ENCODE measurements around the gene PDE11A. TPM values are rescaled to one million over a fixed set of nuclear protein-coding genes. Genes with fewer than 3 reads are reported as not detected.

Gene PDE11A
- total and polyA plus RNA-seq, 2 experiments from 2014 or later: 0.08 to 0.73 TPM

DNA sequence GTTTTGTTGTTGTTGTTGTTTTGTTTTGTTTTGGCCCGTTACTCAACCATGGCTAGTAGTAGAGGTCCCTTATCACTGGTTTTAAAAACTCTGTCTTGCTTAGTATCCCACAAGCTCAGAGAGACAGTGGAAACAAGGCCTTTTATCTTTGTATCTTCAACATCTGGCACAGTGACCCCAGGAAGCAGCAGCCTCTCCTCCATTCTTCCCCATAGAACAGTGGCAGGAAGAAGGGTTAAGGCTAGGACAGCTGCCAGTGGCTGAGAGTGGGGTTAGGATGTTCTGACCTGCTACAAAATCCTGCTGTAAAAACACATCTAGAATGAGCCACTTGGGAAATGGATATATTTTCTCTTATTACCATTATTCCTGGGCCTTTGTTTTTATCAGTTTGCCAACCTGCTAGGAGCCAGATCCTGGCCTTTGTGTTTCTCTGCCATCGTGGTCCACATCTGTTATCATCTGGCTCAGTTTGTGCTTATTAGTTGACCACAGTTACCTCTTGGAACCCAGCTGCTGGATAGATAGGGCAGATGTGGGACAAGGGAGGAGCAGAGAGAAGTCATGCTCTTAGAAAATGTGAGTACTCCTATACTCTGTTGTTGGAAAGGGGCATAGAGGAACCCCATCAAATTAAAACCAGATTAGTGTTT, 433.2 kb downstream of the PDE11A start:
- Mint-ChIP-seq H3K4me1 (no peaks in the 10 kb centered on the region; the same call in 2 of the 3 replicates), H3K4me3 (no peak overlapping the region), H3K27me3 (ENCODE audit: insufficient read depth, low read depth, poor library complexity) (peaks cover 2% of the 10 kb centered on the region), H3K9me3 (peaks cover 14% of the 10 kb centered on the region), H3K27ac (no peak overlapping the region), H3K36me3 (ENCODE audit: low read depth) (no peaks in the 10 kb centered on the region; the same call in 2 of the 3 replicates)
- no peaks in the 10 kb centered on the region for H3F3A ChIP-seq (replicated peaks; ENCODE audit: low read depth)
- H3K4me2 ChIP-seq: no peak overlapping the region
- ATAC-seq (no peak), DNase-seq (ENCODE audit: low spot score) (no peak)
- H3K36me3 ChIP-seq (ENCODE audit: insufficient read depth): no peaks in the 10 kb centered on the region
- H3K4me1 ChIP-seq (ENCODE audit: insufficient read depth): no peaks in the 10 kb centered on the region; the same call in 1 of the 2 replicates
- H2AFZ ChIP-seq: no peak overlapping the region
- no peaks in the 10 kb centered on the region for H3K79me2 ChIP-seq (replicated peaks; ENCODE audit: insufficient read depth)
- no peak overlapping the region for H3K4me3 ChIP-seq
- H3K9me2 ChIP-seq (ENCODE audit: insufficient read depth): 0 out of 2 replicates have a peak, but pooled peaks cover 4% of the 10 kb centered on the region
- no peaks in the 10 kb centered on the region for H4K20me1 ChIP-seq (replicated peaks; ENCODE audit: insufficient read depth)
- no peaks in the 10 kb centered on the region for H3K27me3 ChIP-seq (ENCODE audit: insufficient read depth)
- TF ChIP-seq CTCF (conservative IDR thresholded peaks at IDR 0.05; ENCODE audit: low read depth in 2 of 2): no peak
- TF ChIP-seq NANOG (IDR thresholded peaks at IDR 0.05; ENCODE audit: borderline replicate concordance): no peak
- no peak for TF ChIP-seq EZH2 (IDR thresholded peaks at IDR 0.05; ENCODE audit: low read depth, unreplicated experiment)
- no peak for TF ChIP-seq STAT1 (IDR thresholded peaks at IDR 0.05; ENCODE audit: unreplicated experiment)
- TF ChIP-seq EZH2phosphoT487 (IDR thresholded peaks at IDR 0.05; ENCODE audit: unreplicated experiment): no peak
- TF ChIP-seq JUNB (IDR thresholded peaks at IDR 0.05; ENCODE audit: unreplicated experiment): no peak
- TF ChIP-seq CREB1 (CRISPR knock-in tag; IDR thresholded peaks at IDR 0.05; ENCODE audit: low read depth): no peak
- no peak for TF ChIP-seq ZNF331 (CRISPR knock-in tag; IDR thresholded peaks at IDR 0.05; ENCODE audit: low read depth)
- TF ChIP-seq, protein P1, sequence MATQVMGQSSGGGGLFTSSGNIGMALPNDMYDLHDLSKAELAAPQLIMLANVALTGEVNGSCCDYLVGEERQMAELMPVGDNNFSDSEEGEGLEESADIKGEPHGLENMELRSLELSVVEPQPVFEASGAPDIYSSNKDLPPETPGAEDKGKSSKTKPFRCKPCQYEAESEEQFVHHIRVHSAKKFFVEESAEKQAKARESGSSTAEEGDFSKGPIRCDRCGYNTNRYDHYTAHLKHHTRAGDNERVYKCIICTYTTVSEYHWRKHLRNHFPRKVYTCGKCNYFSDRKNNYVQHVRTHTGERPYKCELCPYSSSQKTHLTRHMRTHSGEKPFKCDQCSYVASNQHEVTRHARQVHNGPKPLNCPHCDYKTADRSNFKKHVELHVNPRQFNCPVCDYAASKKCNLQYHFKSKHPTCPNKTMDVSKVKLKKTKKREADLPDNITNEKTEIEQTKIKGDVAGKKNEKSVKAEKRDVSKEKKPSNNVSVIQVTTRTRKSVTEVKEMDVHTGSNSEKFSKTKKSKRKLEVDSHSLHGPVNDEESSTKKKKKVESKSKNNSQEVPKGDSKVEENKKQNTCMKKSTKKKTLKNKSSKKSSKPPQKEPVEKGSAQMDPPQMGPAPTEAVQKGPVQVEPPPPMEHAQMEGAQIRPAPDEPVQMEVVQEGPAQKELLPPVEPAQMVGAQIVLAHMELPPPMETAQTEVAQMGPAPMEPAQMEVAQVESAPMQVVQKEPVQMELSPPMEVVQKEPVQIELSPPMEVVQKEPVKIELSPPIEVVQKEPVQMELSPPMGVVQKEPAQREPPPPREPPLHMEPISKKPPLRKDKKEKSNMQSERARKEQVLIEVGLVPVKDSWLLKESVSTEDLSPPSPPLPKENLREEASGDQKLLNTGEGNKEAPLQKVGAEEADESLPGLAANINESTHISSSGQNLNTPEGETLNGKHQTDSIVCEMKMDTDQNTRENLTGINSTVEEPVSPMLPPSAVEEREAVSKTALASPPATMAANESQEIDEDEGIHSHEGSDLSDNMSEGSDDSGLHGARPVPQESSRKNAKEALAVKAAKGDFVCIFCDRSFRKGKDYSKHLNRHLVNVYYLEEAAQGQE (IDR thresholded peaks at IDR 0.05; ENCODE audit: unreplicated experiment): no peak
- TF ChIP-seq, protein P2, sequence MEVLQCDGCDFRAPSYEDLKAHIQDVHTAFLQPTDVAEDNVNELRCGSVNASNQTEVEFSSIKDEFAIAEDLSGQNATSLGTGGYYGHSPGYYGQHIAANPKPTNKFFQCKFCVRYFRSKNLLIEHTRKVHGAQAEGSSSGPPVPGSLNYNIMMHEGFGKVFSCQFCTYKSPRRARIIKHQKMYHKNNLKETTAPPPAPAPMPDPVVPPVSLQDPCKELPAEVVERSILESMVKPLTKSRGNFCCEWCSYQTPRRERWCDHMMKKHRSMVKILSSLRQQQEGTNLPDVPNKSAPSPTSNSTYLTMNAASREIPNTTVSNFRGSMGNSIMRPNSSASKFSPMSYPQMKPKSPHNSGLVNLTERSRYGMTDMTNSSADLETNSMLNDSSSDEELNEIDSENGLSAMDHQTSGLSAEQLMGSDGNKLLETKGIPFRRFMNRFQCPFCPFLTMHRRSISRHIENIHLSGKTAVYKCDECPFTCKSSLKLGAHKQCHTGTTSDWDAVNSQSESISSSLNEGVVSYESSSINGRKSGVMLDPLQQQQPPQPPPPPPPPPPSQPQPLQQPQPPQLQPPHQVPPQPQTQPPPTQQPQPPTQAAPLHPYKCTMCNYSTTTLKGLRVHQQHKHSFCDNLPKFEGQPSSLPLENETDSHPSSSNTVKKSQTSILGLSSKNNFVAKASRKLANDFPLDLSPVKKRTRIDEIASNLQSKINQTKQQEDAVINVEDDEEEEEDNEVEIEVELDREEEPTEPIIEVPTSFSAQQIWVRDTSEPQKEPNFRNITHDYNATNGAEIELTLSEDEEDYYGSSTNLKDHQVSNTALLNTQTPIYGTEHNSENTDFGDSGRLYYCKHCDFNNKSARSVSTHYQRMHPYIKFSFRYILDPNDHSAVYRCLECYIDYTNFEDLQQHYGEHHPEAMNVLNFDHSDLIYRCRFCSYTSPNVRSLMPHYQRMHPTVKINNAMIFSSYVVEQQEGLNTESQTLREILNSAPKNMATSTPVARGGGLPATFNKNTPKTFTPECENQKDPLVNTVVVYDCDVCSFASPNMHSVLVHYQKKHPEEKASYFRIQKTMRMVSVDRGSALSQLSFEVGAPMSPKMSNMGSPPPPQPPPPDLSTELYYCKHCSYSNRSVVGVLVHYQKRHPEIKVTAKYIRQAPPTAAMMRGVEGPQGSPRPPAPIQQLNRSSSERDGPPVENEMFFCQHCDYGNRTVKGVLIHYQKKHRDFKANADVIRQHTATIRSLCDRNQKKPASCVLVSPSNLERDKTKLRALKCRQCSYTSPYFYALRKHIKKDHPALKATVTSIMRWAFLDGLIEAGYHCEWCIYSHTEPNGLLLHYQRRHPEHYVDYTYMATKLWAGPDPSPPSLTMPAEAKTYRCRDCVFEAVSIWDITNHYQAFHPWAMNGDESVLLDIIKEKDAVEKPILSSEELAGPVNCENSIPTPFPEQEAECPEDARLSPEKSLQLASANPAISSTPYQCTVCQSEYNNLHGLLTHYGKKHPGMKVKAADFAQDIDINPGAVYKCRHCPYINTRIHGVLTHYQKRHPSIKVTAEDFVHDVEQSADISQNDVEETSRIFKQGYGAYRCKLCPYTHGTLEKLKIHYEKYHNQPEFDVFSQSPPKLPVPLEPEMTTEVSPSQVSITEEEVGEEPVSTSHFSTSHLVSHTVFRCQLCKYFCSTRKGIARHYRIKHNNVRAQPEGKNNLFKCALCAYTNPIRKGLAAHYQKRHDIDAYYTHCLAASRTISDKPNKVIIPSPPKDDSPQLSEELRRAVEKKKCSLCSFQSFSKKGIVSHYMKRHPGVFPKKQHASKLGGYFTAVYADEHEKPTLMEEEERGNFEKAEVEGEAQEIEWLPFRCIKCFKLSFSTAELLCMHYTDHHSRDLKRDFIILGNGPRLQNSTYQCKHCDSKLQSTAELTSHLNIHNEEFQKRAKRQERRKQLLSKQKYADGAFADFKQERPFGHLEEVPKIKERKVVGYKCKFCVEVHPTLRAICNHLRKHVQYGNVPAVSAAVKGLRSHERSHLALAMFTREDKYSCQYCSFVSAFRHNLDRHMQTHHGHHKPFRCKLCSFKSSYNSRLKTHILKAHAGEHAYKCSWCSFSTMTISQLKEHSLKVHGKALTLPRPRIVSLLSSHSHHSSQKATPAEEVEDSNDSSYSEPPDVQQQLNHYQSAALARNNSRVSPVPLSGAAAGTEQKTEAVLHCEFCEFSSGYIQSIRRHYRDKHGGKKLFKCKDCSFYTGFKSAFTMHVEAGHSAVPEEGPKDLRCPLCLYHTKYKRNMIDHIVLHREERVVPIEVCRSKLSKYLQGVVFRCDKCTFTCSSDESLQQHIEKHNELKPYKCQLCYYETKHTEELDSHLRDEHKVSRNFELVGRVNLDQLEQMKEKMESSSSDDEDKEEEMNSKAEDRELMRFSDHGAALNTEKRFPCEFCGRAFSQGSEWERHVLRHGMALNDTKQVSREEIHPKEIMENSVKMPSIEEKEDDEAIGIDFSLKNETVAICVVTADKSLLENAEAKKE (CRISPR knock-in tag; IDR thresholded peaks at IDR 0.05): no peak
- TF ChIP-seq ZNF114 (CRISPR knock-in tag; IDR thresholded peaks at IDR 0.05): no peak
- no peak for TF ChIP-seq ETS1 (IDR thresholded peaks at IDR 0.05)
- TF ChIP-seq POLR2AphosphoS5 (IDR thresholded peaks at IDR 0.05; ENCODE audit: low read depth): no peak
- H3K27ac ChIP-seq (ENCODE audit: low read depth): no peak overlapping the region
